BJ (cell line): ENCODE measurements around the gene SPTBN5. TPM values are rescaled to one million over a fixed set of nuclear protein-coding genes. Genes with fewer than 3 reads are reported as not detected.

ENCODE experiments used
- CTCF ChIA-PET: fragments of 350-600 bp; formaldehyde crosslinking; extraction: SDS; loops from one replicate; lab custom pipeline; 2021; ENCODE audit warnings: antibody characterized with exemption, inconsistent platforms; lab: Yijun Ruan, JAX
- POLR2A ChIA-PET: fragments of 300-600 bp; sonication (Branson Sonifier 250); formaldehyde crosslinking; extraction: SDS; loops from one replicate; lab custom pipeline; 2021; ENCODE audit warnings: antibody characterized with exemption; lab: Charles Lee
- DNase-seq: peaks from one replicate; pipeline ENCODE4 v3.0.0-alpha.2; 2011; ENCODE audit warnings: low read depth
- H3K27me3 ChIP-seq: 2 replicates; pipeline ENCODE4 v1.6.0; 2011; ENCODE audit warnings: low read length; ENCODE audit not compliant: control insufficient read depth, insufficient read depth
- H3K36me3 ChIP-seq: 2 replicates; pipeline ENCODE4 v1.5.1; 2011; ENCODE audit warnings: low read length; ENCODE audit not compliant: control insufficient read depth, insufficient read depth
- H3K4me3 ChIP-seq: 2 replicates; pipeline ENCODE4 v1.5.1; 2011; ENCODE audit warnings: low read depth, mild to moderate bottlenecking, control low read depth, low read length
- polyA plus RNA-seq: library from polyadenylated mRNA; depleted of rRNA; stranded (reverse); fragments of >200 nt; gene quantifications from 2 replicates; pipeline ENCODE4 v1.2.3, GENCODE V29; 2011
- TF ChIP-seq, protein P1 (sequence below): IDR thresholded peaks from 2 replicates; pipeline ENCODE4 v1.5.1; 2011; ENCODE audit warnings: low read depth, mild to moderate bottlenecking, control low read depth, inconsistent platforms, low read length, moderate library complexity; ENCODE audit not compliant: insufficient read depth

The SPTBN5 gene
- polyA plus RNA-seq, 1 experiment: 0.04 TPM

DNA sequence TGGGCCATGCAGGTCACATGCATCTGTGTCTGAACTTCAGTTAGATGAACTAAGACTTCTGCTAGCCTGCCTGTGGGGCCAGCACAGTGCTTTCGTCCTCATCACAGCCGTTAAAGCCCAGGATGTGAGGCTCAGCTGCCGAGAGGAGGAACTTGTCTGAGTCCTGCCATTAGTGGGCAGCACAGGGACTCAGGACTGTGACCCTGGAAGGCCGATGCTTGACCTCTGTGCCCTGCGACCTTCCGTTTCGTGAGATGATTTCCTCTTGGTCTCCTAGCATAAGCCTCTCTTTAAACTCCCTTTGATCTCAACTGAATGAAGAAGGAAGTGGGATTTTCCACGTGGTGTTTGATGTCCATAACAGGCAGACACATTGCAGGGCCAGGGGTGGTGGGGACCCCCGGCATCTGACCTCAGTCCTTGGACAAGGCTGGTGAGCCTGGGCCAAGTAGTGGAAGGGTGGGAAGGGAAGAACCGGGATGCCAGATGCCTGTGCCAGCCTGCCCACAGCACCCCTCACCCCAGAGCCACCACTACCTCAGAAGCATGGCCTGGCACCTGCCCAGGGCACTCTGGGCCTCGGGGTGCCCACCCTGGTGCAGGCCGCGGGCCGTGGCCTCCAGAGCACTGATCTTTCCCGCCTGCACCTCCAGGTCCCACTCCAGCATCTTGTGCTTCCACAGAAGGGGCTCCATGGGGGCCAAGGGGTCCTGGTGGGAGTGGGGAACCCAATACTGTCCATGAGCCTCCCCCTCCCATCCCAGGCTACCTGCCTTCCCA lies 33.6 kb downstream of the SPTBN5 start:
- CTCF ChIA-PET: interaction anchor here (0.9 to 1.5 kb wide), 2 partner anchors 13 to 48 kb away, joined by 3 read pairs; no protein-coding TSS in a partner anchor

DNA sequence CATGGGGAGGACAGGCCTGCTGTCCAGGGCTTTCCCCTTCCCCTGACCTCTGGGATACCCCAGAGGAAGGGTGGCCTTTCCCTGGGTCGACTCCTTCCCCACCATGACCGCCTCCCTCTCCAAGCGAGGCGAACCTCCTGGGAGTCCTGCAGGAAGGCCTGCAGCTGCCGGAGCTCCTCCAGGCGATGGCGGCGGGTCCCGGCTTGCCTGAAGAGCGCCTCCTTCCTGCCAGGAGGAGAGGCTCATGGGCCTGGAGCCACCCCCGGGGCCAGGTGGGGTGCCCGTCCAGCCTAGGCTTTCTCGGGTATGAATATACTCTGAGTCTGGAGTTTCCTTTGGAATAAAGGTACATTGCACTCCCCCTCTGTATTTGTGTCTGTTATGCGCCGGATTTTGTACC lies 35.1 kb downstream of the SPTBN5 start:
- Histone ChIP-seq H3K27me3 (peaks cover 15% of the 10 kb centered on the region), H3K4me3 (no peak overlapping the region), H3K36me3 (no peaks in the 10 kb centered on the region)
- no peak for DNase-seq
- TF ChIP-seq, protein P1, sequence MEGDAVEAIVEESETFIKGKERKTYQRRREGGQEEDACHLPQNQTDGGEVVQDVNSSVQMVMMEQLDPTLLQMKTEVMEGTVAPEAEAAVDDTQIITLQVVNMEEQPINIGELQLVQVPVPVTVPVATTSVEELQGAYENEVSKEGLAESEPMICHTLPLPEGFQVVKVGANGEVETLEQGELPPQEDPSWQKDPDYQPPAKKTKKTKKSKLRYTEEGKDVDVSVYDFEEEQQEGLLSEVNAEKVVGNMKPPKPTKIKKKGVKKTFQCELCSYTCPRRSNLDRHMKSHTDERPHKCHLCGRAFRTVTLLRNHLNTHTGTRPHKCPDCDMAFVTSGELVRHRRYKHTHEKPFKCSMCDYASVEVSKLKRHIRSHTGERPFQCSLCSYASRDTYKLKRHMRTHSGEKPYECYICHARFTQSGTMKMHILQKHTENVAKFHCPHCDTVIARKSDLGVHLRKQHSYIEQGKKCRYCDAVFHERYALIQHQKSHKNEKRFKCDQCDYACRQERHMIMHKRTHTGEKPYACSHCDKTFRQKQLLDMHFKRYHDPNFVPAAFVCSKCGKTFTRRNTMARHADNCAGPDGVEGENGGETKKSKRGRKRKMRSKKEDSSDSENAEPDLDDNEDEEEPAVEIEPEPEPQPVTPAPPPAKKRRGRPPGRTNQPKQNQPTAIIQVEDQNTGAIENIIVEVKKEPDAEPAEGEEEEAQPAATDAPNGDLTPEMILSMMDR: no peak
- ChIA-PET CTCF (no interaction called here), POLR2A (no interaction called here)

More for the DNA sequence above, 33.6 kb downstream of the SPTBN5 start:
- TF ChIP-seq, protein P1: no peak
- H3K4me3 ChIP-seq: no peak overlapping the region
- DNase-seq: no peak
- POLR2A ChIA-PET: interaction anchor here (0.6 kb wide), 1 partner anchor 32 kb away, joined by 3 read pairs; no protein-coding TSS in a partner anchor
- no peaks in the 10 kb centered on the region for H3K36me3 ChIP-seq
- H3K27me3 ChIP-seq: peaks cover 12% of the 10 kb centered on the region

DNA sequence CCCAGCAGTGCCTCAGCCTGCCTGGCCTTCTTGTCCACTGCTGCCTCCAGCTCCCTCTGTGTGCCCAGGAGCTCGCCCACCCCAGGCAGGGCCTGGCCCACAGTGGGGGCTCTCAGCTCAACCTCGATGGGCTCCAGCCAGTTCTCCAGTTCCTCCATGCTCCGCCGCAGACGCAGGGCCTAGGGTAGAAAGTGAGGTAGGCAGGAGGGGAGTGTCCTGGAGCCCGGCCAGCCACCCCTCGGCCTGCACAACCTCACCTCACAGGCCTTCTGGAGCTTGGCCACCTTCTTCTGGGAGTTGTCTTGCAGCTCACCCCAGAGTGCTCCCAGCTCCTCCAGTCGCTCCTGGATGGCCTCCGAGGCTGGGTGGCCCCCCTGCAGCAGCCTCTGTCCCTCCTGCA lies 36.5 kb downstream of the SPTBN5 start:
- ChIA-PET CTCF (no interaction called here), POLR2A (no interaction called here)
- TF ChIP-seq, protein P1: no peak
- peaks cover 13% of the 10 kb centered on the region for H3K27me3 ChIP-seq
- no peaks in the 10 kb centered on the region for H3K36me3 ChIP-seq
- no peak for DNase-seq
- no peak overlapping the region for H3K4me3 ChIP-seq

DNA sequence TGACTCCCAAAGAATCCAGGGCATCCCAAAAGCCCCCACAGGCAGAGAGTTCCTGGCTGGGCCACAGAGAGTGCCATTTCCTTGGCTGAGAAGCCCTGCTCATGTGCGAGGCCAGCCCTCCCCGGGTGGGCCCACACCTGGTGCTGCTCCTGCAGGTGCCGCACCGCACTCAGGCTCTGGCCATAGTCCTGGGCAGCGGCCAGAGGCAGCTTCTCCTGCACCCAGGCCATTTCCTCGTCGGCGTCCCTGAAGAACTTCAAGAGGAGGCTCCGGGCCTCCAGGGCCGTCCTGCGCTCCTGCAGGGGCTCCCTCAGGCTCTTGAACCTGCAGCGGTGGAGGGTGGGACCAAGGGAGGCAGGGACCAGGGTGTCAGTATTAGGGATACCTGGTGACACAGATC lies 37.1 kb downstream of the SPTBN5 start:
- H3K27me3 ChIP-seq: peaks cover 13% of the 10 kb centered on the region
- POLR2A ChIA-PET: no interaction called here

DNA sequence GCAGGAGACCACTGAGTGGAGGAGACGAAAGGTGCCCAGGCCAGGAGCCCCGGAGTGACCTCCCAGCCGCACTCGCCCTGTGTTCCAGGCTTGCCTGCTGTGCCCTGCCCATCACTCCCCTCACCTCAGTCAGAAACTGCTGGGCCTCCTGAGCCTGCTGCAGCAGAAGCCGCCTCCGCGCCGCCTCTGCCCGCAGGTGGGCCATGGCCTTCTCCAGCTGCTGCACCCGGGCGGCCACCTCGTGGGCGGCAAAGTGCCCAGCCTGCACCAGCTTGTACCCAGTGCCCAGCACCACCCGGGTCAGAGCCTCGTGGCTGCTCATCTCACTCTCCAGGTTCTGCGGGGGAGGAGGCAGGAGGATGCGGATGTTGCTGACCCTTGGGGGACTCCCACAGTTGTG lies 37.6 kb downstream of the SPTBN5 start:
- CTCF ChIA-PET: no interaction called here
- Histone ChIP-seq H3K27me3 (peaks cover 15% of the 10 kb centered on the region), H3K4me3 (no peak overlapping the region), H3K36me3 (no peaks in the 10 kb centered on the region)
- TF ChIP-seq, protein P1: no peak
- POLR2A ChIA-PET: no interaction called here
- DNase-seq: no peak

More for the DNA sequence above, 37.1 kb downstream of the SPTBN5 start:
- no peak for DNase-seq
- TF ChIP-seq, protein P1: no peak
- Histone ChIP-seq H3K4me3 (no peak overlapping the region), H3K36me3 (no peaks in the 10 kb centered on the region)
- CTCF ChIA-PET: no interaction called here
